Sigmoid colon (tissue), 7 donors: ENCODE measurements around the gene INTS3. TPM values are rescaled to one million over a fixed set of nuclear protein-coding genes. Genes with fewer than 3 reads are reported as not detected.

Experiments used
- DNase-seq: peaks from one replicate; pipeline ENCODE4 v3.0.0-alpha.2; 2019
- H3K27ac ChIP-seq, 4 donors: fragments of 200-600 bp; sonication (generic); one replicate each; pipeline ENCODE4 v1.5.1; 2016 to 2019; ENCODE audit warnings: mild to moderate bottlenecking in 1 of 4
- H3K27me3 ChIP-seq, 3 donors: fragments of 200-600 bp; sonication (generic); one replicate each; pipeline ENCODE4 v1.5.1; 2019; ENCODE audit warnings: mild to moderate bottlenecking in 1 of 3
- H3K36me3 ChIP-seq, 4 donors: fragments of 200-600 bp; sonication (generic); one replicate each; pipeline ENCODE4 v1.5.1; 2016 to 2019
- H3K4me1 ChIP-seq, 4 donors: fragments of 200-600 bp; sonication (generic); one replicate each; pipeline ENCODE4 v1.5.1; 2017 to 2019
- H3K4me3 ChIP-seq, 4 donors: fragments of 200-600 bp; sonication (generic); one replicate each; pipeline ENCODE4 v1.5.1; 2017 to 2019; ENCODE audit warnings: mild to moderate bottlenecking in 2 of 4, moderate library complexity in 1 of 4
- H3K9me3 ChIP-seq, 4 donors: fragments of 200-600 bp in 3 of 4; sonication (generic) in 3 of 4; one replicate each; pipeline versions ENCODE4 v1.5.1 to v1.6.1; 2013 to 2019
- CTCF ChIP-seq, 4 experiments: fragments of 450-650 bp in 3 of 4; fragments of 200-600 bp in 1 of 4; IDR thresholded peaks; one replicate each; pipeline ENCODE4 v1.5.1; 2016 to 2019; ENCODE audit warnings: antibody characterized with exemption in 4 of 4, mild to moderate bottlenecking in 3 of 4, moderate library complexity in 2 of 4
- EP300 ChIP-seq, 4 donors: sonication (generic); formaldehyde crosslinking; IDR thresholded peaks; one replicate each; pipeline ENCODE4 v1.6.1; 2017; ENCODE audit warnings: antibody characterized with exemption in 4 of 4
- POLR2A ChIP-seq, 2 donors: fragments of 450-650 bp; IDR thresholded peaks; one replicate each; pipeline ENCODE4 v1.6.1; 2016; ENCODE audit warnings: antibody characterized with exemption in 2 of 2, mild to moderate bottlenecking in 2 of 2, moderate library complexity in 2 of 2
- POLR2AphosphoS5 ChIP-seq, 4 donors: sonication (generic); formaldehyde crosslinking; IDR thresholded peaks; one replicate each; pipeline ENCODE4 v1.6.1; 2017; ENCODE audit warnings: antibody characterized with exemption in 4 of 4
- WGBS, 2 donors: extraction: QIAGEN DNeasy Blood & Tissue Kit; methylation state at CpG; one replicate each; pipeline ENCODE4 v1.1.7; 2013; 5-methylcytosine and 5-hydroxymethylcytosine counted together
- intact Hi-C: fragments of 100-400 bp; cut with DNase I; formaldehyde crosslinking; loops from one replicate; pipeline ENCODE4 v1.15.1; 2023
- polyA plus RNA-seq, 3 donors: library from polyadenylated mRNA; stranded (reverse); fragments of 200-250 nt; gene quantifications; one replicate each; pipeline ENCODE4 v1.2.3, GENCODE V29; 2013
- total RNA-seq, 4 donors: library from RNA; depleted of rRNA; stranded (reverse); fragments of >200 nt; gene quantifications; one replicate each; pipeline ENCODE4 v1.1.0, GENCODE V29; 2016
- donor health status: healthy with polysubstance abuse.
- donor health status: Bipolar disorder and iron deficiency.
- donor health status: healthy.

INTS3 gene
- total and polyA plus RNA-seq, 7 donors, result 5.4 to 53.7 (median 31.4) TPM

GRCh38 chr1:153688276-153688675 is 39.6 kb upstream of the INTS3 start:
- DNase-seq, result no peak
- Histone ChIP-seq H3K9me3 (no peaks in the 10 kb centered on the region), H3K4me1 (no peaks in the 10 kb centered on the region), H3K27ac (no peak overlapping the region), H3K4me3 (no peak overlapping the region), H3K27me3 (no peaks in the 10 kb centered on the region), H3K36me3 (no peaks in the 10 kb centered on the region)
- intact Hi-C loops, result no loop called here
- TF ChIP-seq EP300 (IDR thresholded peaks at IDR 0.05), result no peak
- TF ChIP-seq CTCF (IDR thresholded peaks at IDR 0.05), result no peak
- TF ChIP-seq POLR2AphosphoS5 (IDR thresholded peaks at IDR 0.05), result no peak
- TF ChIP-seq POLR2A (IDR thresholded peaks at IDR 0.05), result no peak
- 82 to 86% methylated on average over 7 of the region's 7 CpGs for WGBS, 2 donors

GRCh38 chr1:153688736-153689328 is 39.0 kb upstream of the INTS3 start:
- H3K4me3 ChIP-seq, result no peak overlapping the region
- H3K27ac ChIP-seq, result no peak overlapping the region
- DNase-seq, result no peak
- H3K27me3 ChIP-seq, result no peaks in the 10 kb centered on the region
- no peaks in the 10 kb centered on the region for H3K4me1 ChIP-seq
- WGBS, 2 donors, result 84 to 90% methylated on average over 18 of the region's 18 CpGs
- intact Hi-C loops, result no loop called here
- H3K9me3 ChIP-seq, result no peaks in the 10 kb centered on the region
- TF ChIP-seq POLR2AphosphoS5 (IDR thresholded peaks at IDR 0.05) (no peak), POLR2A (IDR thresholded peaks at IDR 0.05) (no peak), CTCF (IDR thresholded peaks at IDR 0.05) (no peak), EP300 (IDR thresholded peaks at IDR 0.05) (no peak)
- H3K36me3 ChIP-seq, result no peaks in the 10 kb centered on the region

GRCh38 chr1:153693466-153693865 is 34.4 kb upstream of the INTS3 start:
- TF ChIP-seq CTCF (IDR thresholded peaks at IDR 0.05) (no peak), POLR2A (IDR thresholded peaks at IDR 0.05) (no peak), EP300 (IDR thresholded peaks at IDR 0.05) (no peak), POLR2AphosphoS5 (IDR thresholded peaks at IDR 0.05) (no peak)
- H3K27me3 ChIP-seq, result no peaks in the 10 kb centered on the region
- H3K9me3 ChIP-seq, result no peaks in the 10 kb centered on the region
- WGBS, 2 donors, result 65 to 85% methylated on average over 4 of the region's 4 CpGs
- H3K36me3 ChIP-seq, result no peaks in the 10 kb centered on the region
- no peak for DNase-seq
- peaks cover 0 to 15% (median 7%) of the 10 kb centered on the region in 4 donors for H3K4me1 ChIP-seq
- H3K4me3 ChIP-seq, result no peak overlapping the region
- intact Hi-C loops, result no loop called here
- no peak overlapping the region for H3K27ac ChIP-seq

GRCh38 chr1:153696741-153697140 is 31.1 kb upstream of the INTS3 start:
- H3K27ac ChIP-seq, result peak overlapping the region; percentile 73 to 86 (median 78)
- H3K9me3 ChIP-seq, result no peaks in the 10 kb centered on the region
- intact Hi-C loops, result no loop called here
- TF ChIP-seq POLR2A (IDR thresholded peaks at IDR 0.05) (no peak), EP300 (IDR thresholded peaks at IDR 0.05) (no peak), POLR2AphosphoS5 (IDR thresholded peaks at IDR 0.05) (no peak), CTCF (IDR thresholded peaks at IDR 0.05) (no peak)
- WGBS, 2 donors, result 91 to 92% methylated on average over 8 of the region's 8 CpGs
- DNase-seq, result no peak
- H3K4me1 ChIP-seq, result peaks cover 0 to 26% (median 12%) of the 10 kb centered on the region in 4 donors
- no peaks in the 10 kb centered on the region for H3K36me3 ChIP-seq
- H3K4me3 ChIP-seq, result no peak overlapping the region
- H3K27me3 ChIP-seq, result no peaks in the 10 kb centered on the region
